HL-60 (cell line): ENCODE data around the gene CNN1.

ENCODE experiments used
- CTCF ChIP-seq: IDR thresholded peaks from one replicate; pipeline ENCODE4 v1.5.1; 2011; ENCODE audit warnings: low read length, control low read depth, inconsistent platforms; ENCODE audit not compliant: insufficient read depth
- GABPA ChIP-seq: IDR thresholded peaks from 2 replicates; pipeline ENCODE4 v1.6.1; 2012; ENCODE audit warnings: low read depth
- POLR2AphosphoS5 ChIP-seq: IDR thresholded peaks from 2 replicates; pipeline ENCODE4 v1.6.1; 2012; ENCODE audit warnings: low read depth
- REST ChIP-seq: IDR thresholded peaks from 2 replicates; pipeline ENCODE4 v1.6.1; 2012; ENCODE audit warnings: low read depth; ENCODE audit not compliant: insufficient replicate concordance
- SPI1 ChIP-seq: IDR thresholded peaks from 2 replicates; pipeline ENCODE4 v1.6.1; 2012; ENCODE audit warnings: low read depth, mild to moderate bottlenecking, borderline replicate concordance

- TF ChIP-seq CTCF (no peak), GABPA (no peak), REST (no peak), SPI1 (no peak), POLR2AphosphoS5 (no peak)
Observed at GRCh38 chr19:11507370-11508078, 31.1 kb upstream of the CNN1 start.
